Measurements from ENCODE around the gene CSNK2A1.

GRCh38 chr20:568673-569415, 25.3 kb upstream of the CSNK2A1 start:
- TF ChIP-seq CTCF (IDR thresholded peaks at IDR 0.05), result no peak
- no peak for TF ChIP-seq POLR2A (IDR thresholded peaks at IDR 0.05)
